HG02970 (cell line): Measurements from ENCODE around the gene DOCK6.
"Not testable (repeated sequence)": the region's sequence is repeated elsewhere in the genome, so short reads cannot be mapped to it uniquely, and the experiment has no call there.

ENCODE experiments used
- ATAC-seq: cut with Tn5 transposase; IDR thresholded peaks from one replicate; pipeline ENCODE4 v1.9.1; 2021; ENCODE audit warnings: mild to moderate bottlenecking, moderate library complexity, moderate number of reproducible peaks; ENCODE audit not compliant: unreplicated experiment, low FRiP score

The DOCK6 gene

DNA sequence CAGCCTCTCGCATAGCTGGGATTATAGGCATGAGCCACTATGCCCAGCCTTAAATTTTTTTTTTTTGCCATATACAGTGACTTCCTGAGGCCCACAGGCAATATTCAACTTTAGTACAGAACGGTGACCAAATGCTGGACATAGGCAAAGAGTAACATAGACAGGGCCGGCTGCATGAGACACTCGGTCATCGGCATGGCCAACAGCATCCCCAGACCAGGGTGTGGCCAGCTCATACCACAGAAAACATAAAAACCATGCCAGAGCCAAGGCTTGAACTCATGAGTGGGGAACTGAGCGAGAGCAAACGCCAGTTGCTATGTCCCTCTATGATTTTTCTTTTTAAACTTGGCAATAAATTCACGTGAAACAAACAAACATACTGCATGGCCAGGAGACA, 82.0 kb downstream of the DOCK6 start:
- ATAC-seq: no peak

DNA sequence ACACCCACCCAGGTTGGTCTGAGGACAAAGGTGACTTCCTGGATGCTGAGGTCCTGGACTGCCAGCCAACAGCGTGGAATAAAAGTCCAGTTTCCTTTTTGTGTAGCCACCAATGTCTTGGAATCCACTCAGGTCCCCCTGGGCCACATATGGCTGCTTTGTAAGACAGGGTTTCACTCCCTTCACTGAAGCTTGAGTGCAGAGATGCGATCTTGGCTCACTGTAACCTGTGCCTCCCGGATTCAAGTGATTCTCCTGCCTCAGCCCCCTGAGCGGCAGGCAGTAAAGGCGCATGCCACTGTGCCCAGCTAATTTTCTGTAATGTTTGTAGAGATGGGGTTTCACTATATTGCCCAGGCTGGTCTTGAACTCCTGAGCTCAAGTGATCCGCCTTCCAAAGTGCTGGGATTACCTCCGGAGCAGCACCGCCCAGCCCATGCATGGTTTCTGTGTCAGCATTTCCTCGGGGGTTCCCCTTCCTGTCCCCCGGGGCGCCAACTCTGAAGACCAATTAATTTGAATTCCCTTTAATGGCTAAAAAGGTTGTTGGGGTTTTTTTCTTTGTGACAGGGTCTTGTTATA, 82.5 kb downstream of the DOCK6 start:
- ATAC-seq: no peak

DNA sequence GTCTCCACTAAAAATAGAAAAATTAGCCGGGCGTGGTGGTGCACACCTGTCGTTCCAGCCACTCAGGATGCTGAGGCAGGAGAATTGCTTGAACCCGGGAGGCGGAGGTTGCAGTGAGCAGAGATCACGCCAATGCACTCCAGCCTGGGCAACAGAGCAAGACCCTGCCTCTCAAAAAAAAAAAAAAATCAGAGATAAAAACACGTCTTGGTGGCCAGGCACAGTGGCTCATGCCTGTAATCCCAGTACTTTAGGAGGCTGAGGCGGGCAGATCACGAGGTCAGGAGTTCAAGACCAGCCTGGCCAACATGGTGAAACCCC, 83.2 kb downstream of the DOCK6 start:
- not testable (repeated sequence) for ATAC-seq

DNA sequence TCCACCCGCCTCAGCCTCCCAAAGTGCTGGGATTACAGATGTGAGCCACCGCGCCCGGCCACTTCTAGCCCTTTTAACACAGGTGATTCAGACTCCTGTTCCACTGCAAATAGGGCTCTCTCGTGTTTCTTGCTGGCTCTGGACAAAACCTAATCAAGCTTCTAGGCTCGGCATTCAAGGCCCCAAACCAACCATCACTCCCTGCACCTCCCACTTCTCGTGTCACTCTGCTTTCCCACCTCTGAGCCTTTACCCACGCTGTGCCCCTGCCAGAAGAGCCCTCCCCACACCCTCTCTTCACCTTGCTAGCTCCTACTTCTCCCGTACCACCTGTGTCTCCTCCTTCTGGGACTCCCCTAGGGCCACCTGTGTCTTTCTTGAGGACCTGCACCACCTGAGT, 84.7 kb downstream of the DOCK6 start:
- no peak for ATAC-seq

DNA sequence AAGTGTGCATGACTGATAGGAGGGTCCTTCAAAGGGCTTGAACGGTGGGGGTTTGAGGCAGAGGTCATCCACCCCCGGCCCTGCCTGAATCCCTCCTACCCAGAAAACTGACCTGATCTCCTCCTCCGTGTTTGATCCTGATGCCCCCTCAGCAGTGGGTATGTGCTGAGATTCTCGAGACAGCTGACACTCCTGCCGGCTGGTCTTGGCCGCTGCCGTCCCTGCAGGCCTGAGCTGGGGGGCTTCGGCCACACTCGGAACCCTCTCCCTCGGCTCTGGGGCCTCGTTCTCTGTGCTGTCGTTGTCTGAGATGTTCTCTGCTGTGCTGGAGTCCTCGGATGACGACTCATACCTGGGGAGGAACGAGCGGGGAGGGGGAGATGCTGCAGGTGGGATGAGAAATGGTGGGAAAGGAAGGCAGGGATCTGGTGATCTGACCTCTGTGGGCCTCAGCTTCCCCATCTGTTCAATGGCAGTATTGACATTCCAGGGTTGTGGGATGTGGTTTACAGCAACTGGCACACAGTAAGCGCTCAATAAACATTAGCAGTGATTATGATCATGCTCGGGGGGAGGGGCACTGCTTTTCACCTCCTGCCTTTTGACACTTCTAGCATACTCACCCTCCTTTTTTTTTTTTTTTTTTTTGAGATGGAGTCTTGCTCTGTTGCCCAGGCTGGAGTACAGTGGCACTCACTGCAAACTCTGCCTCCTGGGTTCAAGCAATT, 85.7 kb downstream of the DOCK6 start:
- ATAC-seq: no peak

DNA sequence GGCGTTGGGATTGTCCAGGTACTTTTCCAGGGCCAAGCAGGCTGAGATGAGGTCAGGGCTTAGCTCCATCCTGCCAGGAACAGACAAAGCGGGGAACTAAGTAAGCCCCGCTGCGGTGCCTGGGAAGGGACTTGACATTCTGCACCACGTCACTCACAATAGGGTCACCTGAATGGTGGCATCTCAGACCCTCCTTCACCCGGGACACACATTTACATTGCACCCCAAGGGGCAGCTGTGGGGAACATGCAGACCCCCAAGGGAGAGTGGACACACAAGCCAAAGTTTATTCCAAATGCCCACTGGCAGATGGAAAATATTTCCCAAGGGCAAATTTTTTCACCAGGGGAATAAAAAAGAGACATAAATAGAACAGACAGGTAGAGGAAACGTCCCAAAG, 86.4 kb downstream of the DOCK6 start:
- ATAC-seq: no peak

DNA sequence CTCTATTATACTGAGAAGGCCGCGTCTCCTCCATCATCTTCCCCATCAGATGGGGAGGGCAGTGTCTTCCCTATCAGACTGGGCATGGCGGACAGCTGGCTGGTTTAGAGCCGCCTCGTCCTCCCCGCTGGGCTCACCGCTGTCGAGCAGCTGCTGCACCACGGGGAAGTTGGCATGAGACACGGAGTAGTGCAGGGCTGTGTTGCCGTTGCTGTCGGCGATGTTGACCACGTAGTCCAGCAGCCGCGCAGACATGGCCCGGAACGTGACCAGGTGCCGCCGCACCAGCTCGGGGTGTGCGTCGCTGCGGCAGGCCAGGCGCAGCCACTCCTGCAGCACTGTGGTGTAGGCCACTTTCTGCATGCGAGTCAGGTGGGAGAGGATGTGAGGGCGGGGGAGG, 88.0 kb downstream of the DOCK6 start:
- no peak for ATAC-seq

DNA sequence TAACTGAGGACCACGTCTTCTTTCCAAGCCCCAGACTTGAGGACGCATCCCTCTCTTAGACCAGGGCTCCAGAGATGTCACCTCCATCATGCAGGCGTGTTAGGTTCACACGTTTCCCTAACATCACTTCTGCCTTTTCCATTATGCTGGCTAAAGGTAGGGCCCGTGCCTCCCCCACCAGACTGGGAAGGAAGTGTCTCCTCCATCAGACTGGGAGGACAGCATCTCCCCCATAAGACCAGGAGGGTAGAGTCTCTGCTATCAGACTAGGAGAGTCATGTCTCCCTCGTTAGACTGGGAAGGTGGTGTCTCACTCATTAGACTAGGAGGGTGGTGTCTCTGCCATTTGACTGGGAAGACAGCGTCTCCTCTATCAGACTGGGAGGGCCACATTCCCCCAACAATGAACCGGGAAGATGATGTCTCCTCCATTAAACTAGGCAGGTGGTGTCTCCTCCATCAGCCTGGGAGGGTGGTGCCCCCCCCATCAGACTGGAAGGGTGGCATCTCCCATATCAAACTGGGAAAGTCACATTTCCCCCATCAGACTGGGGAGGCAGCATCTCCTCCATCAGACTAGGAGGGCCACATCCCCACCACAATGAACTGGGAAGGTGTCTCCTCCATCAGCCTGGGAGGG, 88.7 kb downstream of the DOCK6 start:
- ATAC-seq: no peak

DNA sequence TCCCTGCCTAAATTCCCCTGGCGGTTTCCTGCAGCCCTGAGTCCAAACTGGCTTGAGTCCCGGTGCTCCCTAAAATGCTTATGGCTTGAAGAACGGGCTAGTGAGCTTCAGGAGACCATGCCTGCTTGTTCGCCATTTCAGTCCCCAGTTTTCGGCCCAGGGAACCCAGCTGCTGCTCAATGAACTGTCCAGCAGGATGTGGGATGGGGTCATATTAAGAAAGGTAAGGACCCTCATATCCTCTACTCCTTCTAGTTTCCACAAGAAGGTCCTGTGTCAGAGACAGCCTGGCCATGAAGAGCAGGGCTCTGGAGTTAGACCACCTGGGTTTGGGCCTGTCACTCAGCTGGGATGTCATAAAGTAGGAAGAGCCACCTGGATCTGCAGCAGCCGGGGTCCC, 89.7 kb downstream of the DOCK6 start:
- ATAC-seq: no peak

DNA sequence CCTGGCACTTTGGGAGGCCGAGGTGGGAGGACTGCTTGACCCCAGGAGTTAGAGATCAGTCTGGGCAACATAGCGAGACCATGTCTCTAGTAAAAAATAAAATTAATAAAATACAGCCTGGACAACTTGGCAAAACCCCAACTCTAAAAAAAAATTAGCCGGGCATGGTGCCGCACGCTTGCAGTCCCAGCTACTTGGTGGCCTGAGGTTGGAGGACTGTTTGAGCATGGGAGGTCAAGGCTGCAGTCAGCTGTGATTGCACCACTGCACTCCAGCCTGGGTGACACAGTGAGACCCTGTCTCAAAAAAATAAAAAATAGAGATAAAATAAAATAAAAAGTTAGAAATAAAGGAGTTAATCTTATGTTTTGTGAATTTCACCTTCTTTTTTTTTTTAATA, 91.2 kb downstream of the DOCK6 start:
- no peak for ATAC-seq

DNA sequence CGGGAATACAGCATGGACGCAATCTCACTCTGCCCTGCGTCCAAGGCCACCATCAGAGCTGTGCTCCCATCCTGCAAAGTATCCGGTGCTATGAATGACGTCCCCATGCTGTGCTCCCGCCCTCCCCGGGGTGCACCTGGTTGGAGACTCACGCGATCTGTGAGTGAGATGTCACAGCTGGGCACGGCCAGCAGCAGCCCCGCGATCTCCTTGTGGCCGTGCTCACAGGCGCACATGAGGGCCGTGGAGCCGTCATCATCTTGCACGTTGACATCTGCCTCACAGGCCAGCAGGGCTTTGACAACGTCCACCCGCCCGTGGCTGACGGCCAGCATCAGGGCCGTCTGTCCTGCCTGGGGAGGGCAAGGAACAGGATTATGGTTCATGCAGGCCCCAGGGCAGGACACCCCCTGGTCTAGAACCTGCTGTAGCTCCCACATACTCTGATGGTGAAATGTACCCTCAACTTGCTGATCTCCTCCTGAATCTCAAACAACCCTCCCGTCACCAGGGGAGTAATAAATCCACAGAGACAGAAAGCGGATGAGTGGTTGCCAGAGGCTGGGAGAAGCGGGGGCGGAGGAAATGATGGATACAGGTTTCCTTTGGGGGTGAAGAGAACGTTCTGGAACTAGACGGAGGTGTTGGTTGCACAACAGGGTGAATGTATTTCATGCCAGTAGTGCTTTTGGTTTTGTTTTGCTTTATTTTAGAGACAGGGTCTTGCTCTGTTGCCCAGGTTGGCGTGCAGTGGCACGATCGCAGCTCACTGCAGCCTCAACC, 92.2 kb downstream of the DOCK6 start:
- no peak for ATAC-seq

DNA sequence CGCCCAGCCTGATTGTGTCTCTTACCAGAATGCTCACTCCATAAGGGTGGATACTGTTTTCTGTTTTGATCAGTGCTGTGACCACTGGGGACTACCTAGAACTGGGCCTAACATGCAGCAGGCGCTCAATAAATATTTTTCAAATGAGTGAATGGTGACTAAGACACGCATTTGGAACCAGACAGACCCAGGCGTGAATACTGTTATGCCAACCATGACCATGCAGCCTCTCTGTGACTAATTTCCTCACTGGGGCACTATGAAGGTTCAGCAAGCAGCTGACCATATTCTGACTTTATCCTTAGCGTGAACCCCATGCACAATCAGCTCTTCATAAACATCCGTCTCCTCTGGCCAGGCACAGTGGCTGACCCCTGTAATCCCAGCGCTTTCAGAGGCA, 93.8 kb downstream of the DOCK6 start:
- no peak for ATAC-seq

DNA sequence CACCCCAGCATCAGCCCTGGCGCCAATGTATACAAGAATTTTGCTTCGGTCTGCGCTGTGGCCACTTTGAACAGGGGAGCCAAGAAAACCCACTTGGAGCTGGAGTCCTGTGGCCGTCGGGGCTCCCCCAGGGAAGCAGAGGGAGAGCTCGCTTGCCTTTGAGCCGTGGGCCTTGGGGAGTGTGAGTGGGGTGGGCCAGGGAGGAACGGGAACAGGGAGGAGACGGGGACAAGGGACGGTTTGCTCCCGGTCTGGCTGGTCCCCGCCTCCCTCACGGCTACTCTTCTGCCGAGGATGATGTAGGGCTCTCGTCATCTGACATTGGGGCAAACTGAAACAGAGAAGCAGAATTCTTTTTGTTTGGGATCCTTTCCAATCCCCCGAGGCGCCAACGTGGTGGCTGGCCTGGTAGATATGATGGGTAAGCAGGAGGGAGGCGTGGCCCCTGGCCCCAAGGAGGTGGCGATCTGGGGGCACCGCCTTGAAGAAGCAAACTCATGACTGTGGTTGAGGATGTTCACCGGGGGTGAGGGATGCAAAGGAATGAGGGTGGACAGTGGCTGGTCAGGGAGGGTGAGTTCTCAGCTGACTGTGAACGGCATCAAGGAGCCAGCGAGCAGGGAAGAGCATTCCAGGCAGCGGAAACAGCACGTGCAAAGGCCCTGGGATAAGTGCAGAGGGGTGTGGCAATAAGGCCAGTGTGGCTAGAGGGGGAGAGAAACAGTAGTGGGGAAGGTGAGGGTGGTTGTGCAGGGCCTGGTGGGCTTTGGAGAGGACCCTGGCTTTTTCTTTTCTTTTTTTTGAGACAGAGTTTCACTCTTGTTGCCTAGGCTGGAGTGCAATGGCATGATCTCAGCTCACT, 95.8 kb downstream of the DOCK6 start:
- ATAC-seq: no peak

DNA sequence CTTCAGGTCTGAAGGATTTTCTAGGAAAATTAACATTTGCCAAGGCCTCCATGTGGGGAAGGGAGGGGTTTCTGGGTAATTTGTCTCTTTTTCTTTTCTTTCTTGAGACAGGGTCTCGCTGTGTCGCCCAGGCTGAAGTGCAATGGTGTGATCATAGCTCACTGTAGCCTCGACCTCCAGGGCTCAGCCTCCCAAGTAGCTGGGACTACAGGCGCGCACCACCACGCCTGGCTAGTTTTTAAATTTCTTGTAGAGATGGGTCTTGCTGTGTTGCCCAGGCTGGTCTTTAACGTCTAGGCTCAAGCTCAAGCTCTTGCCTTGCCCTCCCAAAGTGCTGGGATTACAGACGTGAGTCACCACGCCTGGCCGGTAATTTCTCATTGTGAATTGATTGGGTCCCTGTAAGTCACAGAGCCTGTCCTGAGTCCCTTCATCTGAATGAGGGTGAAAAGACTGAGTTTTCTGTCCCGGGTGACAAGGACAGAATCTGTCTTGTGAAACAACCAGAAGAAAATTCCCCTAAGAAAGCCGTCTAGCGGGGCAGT, 96.8 kb downstream of the DOCK6 start:
- ATAC-seq: no peak

DNA sequence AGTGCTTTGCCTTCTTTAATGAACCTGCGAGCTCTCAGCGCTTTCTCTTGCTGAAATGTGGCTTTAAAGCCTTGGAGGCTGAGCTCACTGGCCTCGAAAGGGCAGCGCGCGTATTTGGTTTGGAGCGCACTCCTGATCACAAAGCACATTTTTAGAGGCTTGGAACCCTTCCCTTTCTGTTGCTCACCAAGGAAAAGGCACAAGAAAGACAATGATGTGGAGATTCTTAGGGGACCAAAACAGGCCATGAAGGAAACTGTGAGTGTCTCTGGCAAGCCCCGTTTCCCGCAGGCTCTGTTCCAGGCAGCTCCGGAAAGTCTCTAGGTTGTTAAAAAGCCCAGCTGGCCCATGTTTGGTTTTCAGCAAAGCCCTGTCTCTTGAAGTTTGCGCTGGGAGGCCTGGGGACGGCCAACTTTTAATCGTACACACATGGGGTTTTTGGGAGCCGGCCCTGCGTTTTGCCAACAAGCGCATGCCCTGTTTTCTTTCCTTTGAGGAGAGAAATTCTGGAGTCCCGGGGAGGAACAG, 97.4 kb downstream of the DOCK6 start:
- no peak for ATAC-seq

DNA sequence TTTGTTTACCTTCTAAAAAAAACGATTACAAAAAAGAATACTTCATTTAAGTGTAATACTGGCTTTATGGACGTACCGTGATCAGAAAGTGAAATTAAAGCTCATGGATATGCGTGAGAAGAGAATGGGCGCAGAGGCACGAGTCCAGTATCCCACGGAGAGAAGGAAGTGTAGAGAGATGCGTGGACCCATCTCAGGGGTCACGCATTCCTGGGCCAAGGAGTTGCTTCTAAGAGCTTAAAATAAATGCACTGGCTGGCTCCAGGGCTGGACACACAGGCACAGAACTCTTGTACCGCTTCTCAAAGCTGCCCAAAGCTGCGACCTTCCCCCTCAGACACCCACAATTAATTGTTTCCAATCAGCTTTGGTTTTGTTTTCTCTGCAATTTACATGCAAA, 98.0 kb downstream of the DOCK6 start:
- no peak for ATAC-seq

DNA sequence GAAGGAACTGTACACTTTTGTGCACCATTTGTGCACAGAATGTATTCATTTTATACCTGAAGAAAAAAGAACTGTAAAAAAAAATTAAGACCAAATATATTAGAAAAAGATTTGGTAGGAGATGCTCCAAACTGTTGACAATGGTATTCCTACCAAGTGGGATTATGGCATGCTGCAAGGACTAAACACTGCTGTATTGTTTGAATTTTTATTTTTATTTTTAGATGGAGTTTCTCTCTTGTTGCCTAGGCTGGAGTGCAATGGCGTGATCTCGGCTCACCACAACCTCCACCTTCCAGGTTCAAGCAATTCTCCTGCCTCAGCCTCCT, 101.9 kb downstream of the DOCK6 start:
- not testable (repeated sequence) for ATAC-seq

DNA sequence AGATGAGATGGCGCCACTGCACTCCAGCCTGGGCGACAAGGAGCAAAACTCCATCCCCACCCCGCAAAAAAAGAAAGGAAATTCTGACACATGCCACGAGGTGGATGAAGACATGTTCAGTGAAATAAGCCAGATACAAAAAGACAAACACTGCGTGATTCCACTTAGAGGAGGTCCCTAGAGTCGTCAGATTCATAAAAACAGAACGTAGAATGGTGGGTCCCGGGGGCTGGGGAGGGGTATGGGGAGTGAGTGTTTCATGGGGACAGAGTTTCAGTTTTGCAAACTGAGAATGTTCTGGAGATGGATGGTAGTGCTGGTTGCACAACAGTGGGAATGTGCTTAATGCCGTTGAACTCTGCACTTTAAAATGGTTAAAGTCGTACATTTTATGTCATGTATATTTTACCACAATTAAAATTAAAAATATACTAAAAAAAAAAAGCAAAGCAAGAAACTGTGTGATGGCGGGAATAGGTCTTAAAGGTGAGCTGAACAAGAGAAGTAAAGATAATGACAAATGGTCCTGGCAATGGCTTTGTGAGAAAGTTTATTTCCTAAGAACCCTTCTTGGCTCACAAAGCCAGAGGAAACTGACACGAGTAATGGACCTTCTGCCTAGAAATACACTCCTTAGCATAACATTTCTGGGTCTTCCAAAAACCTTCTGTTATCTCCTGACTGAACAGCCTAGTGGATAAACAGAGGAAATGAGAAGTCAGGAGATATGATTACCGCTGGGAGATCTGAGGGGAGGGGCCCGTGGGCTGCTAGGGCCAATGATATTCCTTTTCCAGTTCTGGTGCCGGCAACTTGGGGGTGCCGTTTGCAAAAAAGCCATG, 102.5 kb downstream of the DOCK6 start:
- no peak for ATAC-seq
